WERI-Rb-1 (cell line): Measurements from ENCODE around the gene SNAI1.

Source experiments
- DNase-seq: peaks from one replicate; pipeline ENCODE4 v3.0.0-alpha.2; 2020
- H3K27ac ChIP-seq: fragments of 250-450 bp; sonication (Bioruptor Pico); 2 replicates; pipeline ENCODE4 v1.5.1; 2020; ENCODE audit warnings: mild to moderate bottlenecking, moderate library complexity
- H3K27me3 ChIP-seq: fragments of 250-450 bp; sonication (Bioruptor Pico); 2 replicates; pipeline ENCODE4 v1.5.1; 2021; ENCODE audit warnings: mild to moderate bottlenecking, low read depth, moderate library complexity; ENCODE audit not compliant: insufficient read depth, severe bottlenecking
- H3K36me3 ChIP-seq: fragments of 250-450 bp; sonication (Bioruptor Pico); 2 replicates; pipeline ENCODE4 v1.5.1; 2020; ENCODE audit warnings: mild to moderate bottlenecking, moderate library complexity
- H3K4me3 ChIP-seq: 2 replicates; pipeline ENCODE4 v1.5.1; 2011; ENCODE audit warnings: low read depth, mild to moderate bottlenecking, control low read depth, low read length
- H3K9me3 ChIP-seq: fragments of 250-450 bp; sonication (Bioruptor Pico); 2 replicates; pipeline ENCODE4 v1.5.1; 2021; ENCODE audit warnings: mild to moderate bottlenecking, moderate library complexity; ENCODE audit not compliant: severe bottlenecking
- CTCF ChIP-seq: IDR thresholded peaks from 2 replicates; pipeline ENCODE4 v1.5.1; 2011; ENCODE audit warnings: low read depth, mild to moderate bottlenecking, control low read depth, inconsistent platforms, low read length

Gene SNAI1

GRCh38 chr20:50003253-50003656 is 20.5 kb downstream of the SNAI1 start:
- Histone ChIP-seq H3K27ac (no peak overlapping the region), H3K4me3 (no peak overlapping the region), H3K9me3 (no peaks in the 10 kb centered on the region), H3K36me3 (no peaks in the 10 kb centered on the region), H3K27me3 (no peaks in the 10 kb centered on the region)
- DNase-seq, result peak; percentile 31
- no peak for TF ChIP-seq CTCF

GRCh38 chr20:50004229-50004628 is 21.4 kb downstream of the SNAI1 start:
- no peaks in the 10 kb centered on the region for H3K9me3 ChIP-seq
- no peak overlapping the region for H3K4me3 ChIP-seq
- TF ChIP-seq CTCF, result no peak
- no peaks in the 10 kb centered on the region for H3K27me3 ChIP-seq
- no peak for DNase-seq
- H3K36me3 ChIP-seq, result no peaks in the 10 kb centered on the region
- H3K27ac ChIP-seq, result no peak overlapping the region

- Histone ChIP-seq H3K9me3 (no peaks in the 10 kb centered on the region), H3K36me3 (no peaks in the 10 kb centered on the region), H3K27ac (no peak overlapping the region), H3K27me3 (no peaks in the 10 kb centered on the region), H3K4me3 (no peak overlapping the region)
- no peak for DNase-seq
- TF ChIP-seq CTCF, result no peak
Observed at GRCh38 chr20:50005471-50005981, 22.7 kb downstream of the SNAI1 start.

- no peak overlapping the region for H3K4me3 ChIP-seq
- H3K27ac ChIP-seq, result no peak overlapping the region
- DNase-seq, result no peak
- H3K9me3 ChIP-seq, result no peaks in the 10 kb centered on the region
- no peak for TF ChIP-seq CTCF
- H3K27me3 ChIP-seq, result no peaks in the 10 kb centered on the region
- H3K36me3 ChIP-seq, result no peaks in the 10 kb centered on the region
Observed at GRCh38 chr20:50007369-50007768, 24.6 kb downstream of the SNAI1 start.

- H3K27me3 ChIP-seq, result no peaks in the 10 kb centered on the region
- TF ChIP-seq CTCF, result no peak
- no peak for DNase-seq
- no peak overlapping the region for H3K27ac ChIP-seq
- no peak overlapping the region for H3K4me3 ChIP-seq
- H3K9me3 ChIP-seq, result no peaks in the 10 kb centered on the region
- H3K36me3 ChIP-seq, result no peaks in the 10 kb centered on the region
Observed at GRCh38 chr20:50008007-50008406, 25.2 kb downstream of the SNAI1 start.
